Testis (tissue), 2 donors: ENCODE results near the gene LSR.

ENCODE experiments used
- CTCF ChIP-seq, 3 experiments: fragments of 450-650 bp in 2 of 3; fragments of 200-600 bp in 1 of 3; sonication (generic) in 1 of 3; IDR thresholded peaks; one replicate each; pipeline ENCODE4 v1.5.1; 2016 to 2019; ENCODE audit warnings: antibody characterized with exemption in 3 of 3, mild to moderate bottlenecking in 2 of 3, moderate library complexity in 1 of 3
- POLR2A ChIP-seq: fragments of 450-650 bp; IDR thresholded peaks from one replicate; pipeline ENCODE4 v1.6.1; 2017; ENCODE audit warnings: antibody characterized with exemption, mild to moderate bottlenecking, moderate library complexity

DNA sequence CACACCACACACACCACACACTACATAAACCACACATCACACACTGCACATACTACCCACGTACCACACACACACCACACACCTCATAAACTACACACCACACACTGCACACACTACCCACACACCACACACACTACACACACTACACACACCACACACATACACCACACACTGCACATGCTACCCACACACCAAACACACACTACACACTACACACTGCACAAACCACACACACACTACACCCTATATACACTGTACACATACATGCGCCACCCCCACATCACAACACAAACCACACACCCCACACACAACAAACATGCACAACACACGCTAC, 48.7 kb downstream of the LSR start:
- TF ChIP-seq CTCF (IDR thresholded peaks at IDR 0.05) (no peak), POLR2A (no peak)
